ENCODE data around the gene ATG4B. TPM values are rescaled to one million over a fixed set of nuclear protein-coding genes. Genes with fewer than 3 reads are reported as not detected.

Gene ATG4B
- total and polyA plus RNA-seq, 9 of the 15 experiments (the other 6 are each of a cell fraction or from before 2014, with no cell fraction given) = 5.9 to 58.8 (median 35.6) TPM

- TF ChIP-seq GABPB1 (CRISPR knock-in tag; IDR thresholded peaks at IDR 0.05) = peak; percentile 57; the same call in 1 of the 2 replicates
- TF ChIP-seq ZNF3 (CRISPR knock-in tag; IDR thresholded peaks at IDR 0.05) = no peak
- no peak for TF ChIP-seq NFIC (IDR thresholded peaks at IDR 0.05)
- no peak for TF ChIP-seq CHD1 (IDR thresholded peaks at IDR 0.05; ENCODE audit: low read length)
- no peak for TF ChIP-seq PHF21A (IDR thresholded peaks at IDR 0.05; ENCODE audit: borderline replicate concordance, low read depth)
- TF ChIP-seq NR2F6 (CRISPR knock-in tag; IDR thresholded peaks at IDR 0.05) = no peak
- TF ChIP-seq NCOR1 (IDR thresholded peaks at IDR 0.05) = no peak
- 0 out of 2 replicates have a peak, but pooled peaks have one; percentile 47 for TF ChIP-seq ERF (CRISPR knock-in tag; IDR thresholded peaks at IDR 0.05)
- TF ChIP-seq STAT6 (CRISPR knock-in tag; IDR thresholded peaks at IDR 0.05) = no peak
- TF ChIP-seq, protein P1, sequence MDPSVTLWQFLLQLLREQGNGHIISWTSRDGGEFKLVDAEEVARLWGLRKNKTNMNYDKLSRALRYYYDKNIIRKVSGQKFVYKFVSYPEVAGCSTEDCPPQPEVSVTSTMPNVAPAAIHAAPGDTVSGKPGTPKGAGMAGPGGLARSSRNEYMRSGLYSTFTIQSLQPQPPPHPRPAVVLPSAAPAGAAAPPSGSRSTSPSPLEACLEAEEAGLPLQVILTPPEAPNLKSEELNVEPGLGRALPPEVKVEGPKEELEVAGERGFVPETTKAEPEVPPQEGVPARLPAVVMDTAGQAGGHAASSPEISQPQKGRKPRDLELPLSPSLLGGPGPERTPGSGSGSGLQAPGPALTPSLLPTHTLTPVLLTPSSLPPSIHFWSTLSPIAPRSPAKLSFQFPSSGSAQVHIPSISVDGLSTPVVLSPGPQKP (CRISPR knock-in tag; IDR thresholded peaks at IDR 0.05) = no peak
- TF ChIP-seq MEF2A (IDR thresholded peaks at IDR 0.05; ENCODE audit: control insufficient read depth, low read depth, low read length) = no peak
- TF ChIP-seq CBFB (CRISPR knock-in tag; IDR thresholded peaks at IDR 0.05) = peak; percentile 38; the same call in 1 of the 2 replicates
- peak; percentile 91 for TF ChIP-seq TGIF2 (CRISPR knock-in tag; IDR thresholded peaks at IDR 0.05)
- TF ChIP-seq FUS (optimal IDR thresholded peaks at IDR 0.05; ENCODE audit: low read depth, low read length) = peak; percentile 50
- TF ChIP-seq ZBTB17 (CRISPR knock-in tag; IDR thresholded peaks at IDR 0.05) = no peak
- TF ChIP-seq BCOR (IDR thresholded peaks at IDR 0.05) = no peak
- TF ChIP-seq ZBTB1 (CRISPR knock-in tag; IDR thresholded peaks at IDR 0.05; ENCODE audit: borderline replicate concordance, low read depth) = peak; percentile 77; the same call in 1 of the 2 replicates
- TF ChIP-seq ZNF77 (CRISPR knock-in tag; IDR thresholded peaks at IDR 0.05) = no peak
- TF ChIP-seq NFXL1 (CRISPR knock-in tag; IDR thresholded peaks at IDR 0.05) = no peak
These were observed 64.1 kb downstream of the ATG4B start, which contains the start of gene ING5 (continued) for GRCh38 chr2:241701399-241702154.
